PC-9 (cell line): ENCODE measurements around the gene RHEX. TPM values are rescaled to one million over a fixed set of nuclear protein-coding genes. Genes with fewer than 3 reads are reported as not detected.

ENCODE experiments used
- BruUV-seq: library from RNA; stranded (reverse); fragments of 400-500 nt; replicated peaks from 2 replicates; lab custom pipeline; 2021; lab: Mats Ljungman, UMichigan
- CTCF ChIA-PET: fragments of 300-600 bp; sonication (Branson Sonifier 250); formaldehyde crosslinking; loops from one replicate; lab custom pipeline; 2022; ENCODE audit warnings: antibody characterized with exemption; lab: Charles Lee
- POLR2A ChIA-PET: fragments of 300-600 bp; sonication (Branson Sonifier 250); formaldehyde crosslinking; loops from one replicate; lab custom pipeline; 2022; ENCODE audit warnings: antibody characterized with exemption; ENCODE audit not compliant: unreplicated experiment; lab: Charles Lee
- DNase-seq, 2 experiments: peaks; one replicate each; pipeline versions ENCODE4 v3.0.0 to v3.0.0-alpha.2; 2015 to 2022; ENCODE audit warnings: mixed read lengths in 1 of 2
- H2AFZ ChIP-seq: fragments of 200-600 bp; sonication (generic); 2 replicates; pipeline ENCODE4 v1.8.1; 2017; ENCODE audit warnings: antibody characterized with exemption
- H3F3A ChIP-seq: fragments of 200-600 bp; sonication (generic); 2 replicates; pipeline ENCODE4 v1.8.1; 2017; ENCODE audit warnings: antibody characterized with exemption, mild to moderate bottlenecking, low read depth; ENCODE audit not compliant: insufficient read depth
- H3K27ac ChIP-seq: fragments of 200-600 bp; sonication (generic); 2 replicates; pipeline ENCODE4 v1.6.1; 2016; ENCODE audit warnings: mixed run types
- H3K27me3 ChIP-seq: fragments of 200-600 bp; sonication (generic); 2 replicates; pipeline ENCODE4 v1.6.1; 2016; ENCODE audit warnings: low read depth, mixed run types; ENCODE audit not compliant: insufficient read depth
- H3K36me3 ChIP-seq: fragments of 200-600 bp; sonication (generic); 2 replicates; pipeline ENCODE4 v1.6.1; 2016; ENCODE audit warnings: low read depth, mixed run types
- H3K4me1 ChIP-seq: fragments of 200-600 bp; sonication (generic); replicated peaks from 2 replicates; pipeline ENCODE4 v1.6.1; 2016; ENCODE audit warnings: mixed run types; ENCODE audit not compliant: insufficient read depth
- H3K4me2 ChIP-seq: fragments of 200-600 bp; sonication (generic); 2 replicates; pipeline ENCODE4 v1.6.1; 2017; ENCODE audit warnings: mixed run types
- H3K4me3 ChIP-seq: fragments of 200-600 bp; sonication (generic); 2 replicates; pipeline ENCODE4 v1.6.1; 2016; ENCODE audit warnings: mixed run types
- H3K79me2 ChIP-seq: fragments of 200-600 bp; sonication (generic); 2 replicates; pipeline ENCODE4 v1.6.1; 2017; ENCODE audit warnings: low read depth, mixed run types
- H3K9me2 ChIP-seq: fragments of 200-600 bp; sonication (generic); 2 replicates; pipeline ENCODE4 v1.8.1; 2017; ENCODE audit warnings: mild to moderate bottlenecking; ENCODE audit not compliant: insufficient read depth
- H3K9me3 ChIP-seq: fragments of 200-600 bp; sonication (generic); 2 replicates; pipeline ENCODE4 v1.8.1; 2016; ENCODE audit warnings: low read depth; ENCODE audit not compliant: insufficient read depth
- H4K20me1 ChIP-seq: fragments of 200-600 bp; sonication (generic); 2 replicates; pipeline ENCODE4 v1.8.1; 2017; ENCODE audit not compliant: insufficient read depth
- CTCF ChIP-seq: fragments of 200-600 bp; sonication (generic); conservative IDR thresholded peaks from 2 replicates; pipeline ENCODE4 v1.6.1; 2017; ENCODE audit warnings: mixed run types, antibody characterized with exemption, mild to moderate bottlenecking, moderate library complexity
- EZH2 ChIP-seq: fragments of 200-600 bp; sonication (generic); IDR thresholded peaks from 2 replicates; pipeline ENCODE4 v1.8.0; 2017; ENCODE audit warnings: antibody characterized with exemption, low read depth
- intact Hi-C: fragments of 100-400 bp; cut with micrococcal nuclease; formaldehyde crosslinking; loops from one replicate; pipeline ENCODE4 v1.10.0; 2022; ENCODE audit not compliant: unreplicated experiment
- total RNA-seq: library from RNA; stranded (reverse); gene quantifications from 2 replicates; pipeline ENCODE4 v1.2.3, GENCODE V29; 2021

The RHEX gene
- total RNA-seq, 1 experiment from 2014 or later, result not detected

- Histone ChIP-seq H2AFZ (peak overlapping the region; percentile 62; the same call in 1 of the 2 replicates), H3F3A (no peaks in the 10 kb centered on the region), H3K9me2 (no peaks in the 10 kb centered on the region), H4K20me1 (no peaks in the 10 kb centered on the region), H3K4me1 (no peaks in the 10 kb centered on the region), H3K4me2 (peak overlapping the region; percentile 83), H3K9me3 (peaks cover 10% of the 10 kb centered on the region), H3K79me2 (no peaks in the 10 kb centered on the region), H3K4me3 (peak overlapping the region; percentile 51; the same call in 1 of the 2 replicates), H3K27ac (no peak overlapping the region), H3K27me3 (peaks cover 6% of the 10 kb centered on the region; the same call in 1 of the 2 replicates), H3K36me3 (no peaks in the 10 kb centered on the region)
- ChIA-PET POLR2A (no interaction called here), CTCF (no interaction called here)
- BruUV-seq, result no TSS peak
- intact Hi-C loops, result no loop called here
- TF ChIP-seq EZH2 (no peak), CTCF (no peak)
- no peak for DNase-seq
Observed at GRCh38 chr1:206116873-206117150, 63.8 kb downstream of the RHEX start.

- no peaks in the 10 kb centered on the region for H3K4me1 ChIP-seq
- H3K4me3 ChIP-seq, result peak within 1 kb of the TSS; percentile 51
- H3F3A ChIP-seq, result no peaks in the 10 kb centered on the region
- no peak within 1 kb of the TSS for H3K27ac ChIP-seq
- H3K4me2 ChIP-seq, result peak within 1 kb of the TSS; percentile 83
- H3K9me2 ChIP-seq, result no peaks in the 10 kb centered on the region
- H2AFZ ChIP-seq, result peak within 1 kb of the TSS; percentile 62
- CTCF ChIA-PET, result interaction anchor here (0.7 kb wide), 1 partner anchor 198 kb away, joined by 3 read pairs; no protein-coding TSS in a partner anchor
- DNase-seq, result peak in 1 of 2 experiments; percentile 53
- intact Hi-C loops, result no loop called here
- no peaks in the 10 kb centered on the region for H4K20me1 ChIP-seq
- no TSS peak for BruUV-seq
- no peaks in the 10 kb centered on the region for H3K36me3 ChIP-seq
- POLR2A ChIA-PET, result no interaction called here
- peaks cover 6% of the 10 kb centered on the region; the same call in 1 of the 2 replicates for H3K27me3 ChIP-seq
- TF ChIP-seq EZH2, result no peak
- no peak for TF ChIP-seq CTCF
- H3K9me3 ChIP-seq, result peaks cover 10% of the 10 kb centered on the region
- H3K79me2 ChIP-seq, result no peaks in the 10 kb centered on the region
Observed at GRCh38 chr1:206117151-206117948, 64.4 kb downstream of the RHEX start, which contains the start of gene AVPR1B. TSS of gene AVPR1B (minus strand) at chr1:206117388. CDS start at chr1:206116890, 498 bp downstream.

GRCh38 chr1:206120406-206120805 is 67.4 kb downstream of the RHEX start:
- no peak overlapping the region for H3K4me2 ChIP-seq
- no peak for DNase-seq
- H3K4me3 ChIP-seq, result no peak overlapping the region
- intact Hi-C loops, result no loop called here
- no peaks in the 10 kb centered on the region for H3K36me3 ChIP-seq
- H4K20me1 ChIP-seq, result no peaks in the 10 kb centered on the region
- H3K9me2 ChIP-seq, result no peaks in the 10 kb centered on the region
- H3F3A ChIP-seq, result no peaks in the 10 kb centered on the region
- ChIA-PET POLR2A (no interaction called here), CTCF (no interaction called here)
- H3K79me2 ChIP-seq, result no peaks in the 10 kb centered on the region
- peaks cover 6% of the 10 kb centered on the region; the same call in 1 of the 2 replicates for H3K27me3 ChIP-seq
- no TSS peak for BruUV-seq
- no peak overlapping the region for H2AFZ ChIP-seq
- no peak overlapping the region for H3K27ac ChIP-seq
- no peaks in the 10 kb centered on the region for H3K4me1 ChIP-seq
- TF ChIP-seq CTCF (no peak), EZH2 (no peak)
- H3K9me3 ChIP-seq, result peaks cover 10% of the 10 kb centered on the region
